Measurements from ENCODE around the gene TOM1L1.
A peak's percentile ranks its signal among the peaks of the same experiment; 100 is the strongest.

TOM1L1 gene

DNA sequence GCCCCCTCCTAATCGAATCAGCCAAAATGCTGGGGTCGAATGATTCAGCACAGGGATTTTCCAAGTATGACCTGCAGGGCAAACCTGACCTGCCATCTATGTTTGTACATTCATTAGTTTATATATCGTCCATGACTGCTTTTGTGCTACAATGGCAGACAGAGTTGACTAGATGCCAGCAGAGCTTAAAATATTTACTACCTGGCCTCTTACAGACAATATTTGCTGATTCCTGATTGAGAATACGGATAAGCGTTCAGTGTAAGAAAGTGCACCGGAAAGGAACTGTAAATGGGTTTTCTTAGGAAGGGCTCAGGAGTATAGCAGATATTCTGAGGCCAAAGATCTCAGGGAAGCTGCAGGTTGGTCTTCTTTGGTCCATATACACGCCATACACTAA lies 11.7 kb upstream of the TOM1L1 start:
- no peaks in the 10 kb centered on the region for H3K4me1 ChIP-seq
- no peak for DNase-seq
- no peak overlapping the region for H3K4me3 ChIP-seq (ENCODE audit: low read depth, low read length)
- TF ChIP-seq, protein P1, sequence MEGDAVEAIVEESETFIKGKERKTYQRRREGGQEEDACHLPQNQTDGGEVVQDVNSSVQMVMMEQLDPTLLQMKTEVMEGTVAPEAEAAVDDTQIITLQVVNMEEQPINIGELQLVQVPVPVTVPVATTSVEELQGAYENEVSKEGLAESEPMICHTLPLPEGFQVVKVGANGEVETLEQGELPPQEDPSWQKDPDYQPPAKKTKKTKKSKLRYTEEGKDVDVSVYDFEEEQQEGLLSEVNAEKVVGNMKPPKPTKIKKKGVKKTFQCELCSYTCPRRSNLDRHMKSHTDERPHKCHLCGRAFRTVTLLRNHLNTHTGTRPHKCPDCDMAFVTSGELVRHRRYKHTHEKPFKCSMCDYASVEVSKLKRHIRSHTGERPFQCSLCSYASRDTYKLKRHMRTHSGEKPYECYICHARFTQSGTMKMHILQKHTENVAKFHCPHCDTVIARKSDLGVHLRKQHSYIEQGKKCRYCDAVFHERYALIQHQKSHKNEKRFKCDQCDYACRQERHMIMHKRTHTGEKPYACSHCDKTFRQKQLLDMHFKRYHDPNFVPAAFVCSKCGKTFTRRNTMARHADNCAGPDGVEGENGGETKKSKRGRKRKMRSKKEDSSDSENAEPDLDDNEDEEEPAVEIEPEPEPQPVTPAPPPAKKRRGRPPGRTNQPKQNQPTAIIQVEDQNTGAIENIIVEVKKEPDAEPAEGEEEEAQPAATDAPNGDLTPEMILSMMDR (IDR thresholded peaks at IDR 0.05; ENCODE audit: low read depth, low read length) = no peak
- H3K27me3 ChIP-seq = no peaks in the 10 kb centered on the region
- H3K9me3 ChIP-seq = no peaks in the 10 kb centered on the region
- no peaks in the 10 kb centered on the region for H3K36me3 ChIP-seq

DNA sequence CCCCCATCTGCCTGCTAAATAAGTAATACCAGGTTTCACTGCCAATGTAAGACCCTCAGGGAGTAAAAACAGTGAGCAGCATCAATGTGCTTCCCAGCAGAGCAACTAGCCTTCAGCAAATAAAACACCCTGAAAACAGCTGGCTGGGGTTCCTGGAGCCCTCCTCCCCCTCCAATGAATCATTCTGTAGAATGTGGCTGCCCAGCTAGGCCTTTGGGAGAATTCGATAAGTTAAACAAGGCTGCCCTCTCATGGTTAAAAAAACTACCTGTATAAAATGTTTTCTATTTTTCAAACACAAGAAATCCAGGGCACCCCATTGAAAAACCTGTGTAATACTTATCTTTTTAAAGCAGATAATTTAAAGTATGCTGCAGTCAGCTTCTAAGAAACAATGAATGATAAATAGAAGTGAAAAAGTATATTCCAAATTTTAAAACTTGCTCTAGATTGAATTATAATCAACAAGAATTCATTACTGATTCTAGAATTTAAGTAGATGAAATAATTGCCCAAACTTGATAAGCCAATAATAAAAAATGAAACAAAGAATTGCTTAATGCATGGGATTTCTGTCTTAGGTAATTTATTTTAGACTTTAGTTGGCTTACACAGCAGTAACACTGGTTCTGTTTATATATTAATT lies 9.4 kb upstream of the TOM1L1 start:
- Histone ChIP-seq H3K27me3 (no peaks in the 10 kb centered on the region), H3K4me1 (no peaks in the 10 kb centered on the region), H3K9me3 (no peaks in the 10 kb centered on the region), H3K36me3 (no peaks in the 10 kb centered on the region), H3K4me3 (ENCODE audit: low read depth, low read length) (no peak overlapping the region)
- TF ChIP-seq, protein P1 (IDR thresholded peaks at IDR 0.05; ENCODE audit: low read depth, low read length) = peak; percentile 62
- peak; percentile 56 for DNase-seq

DNA sequence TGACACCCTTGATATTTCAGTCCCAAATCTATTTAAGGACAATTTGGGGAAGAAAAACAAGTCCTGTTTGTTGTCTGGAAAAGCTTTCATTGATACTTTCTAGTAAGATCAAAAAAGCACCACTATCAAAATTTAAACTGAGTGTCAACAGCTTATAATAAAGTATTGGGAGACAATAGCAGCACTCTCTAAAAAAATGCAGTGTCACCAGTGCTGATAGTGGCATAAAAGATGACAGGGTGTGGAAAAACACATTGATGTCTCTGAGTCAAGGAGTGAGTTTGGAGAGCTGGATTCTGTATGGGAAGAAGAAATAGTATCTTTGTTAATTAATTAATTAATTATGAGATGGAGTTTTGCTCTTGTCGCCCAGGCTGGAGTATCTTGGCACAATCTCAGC lies 8.3 kb upstream of the TOM1L1 start:
- DNase-seq = no peak
- H3K4me3 ChIP-seq (ENCODE audit: low read depth, low read length) = no peak overlapping the region
- H3K27me3 ChIP-seq = no peaks in the 10 kb centered on the region
- no peaks in the 10 kb centered on the region for H3K9me3 ChIP-seq
- TF ChIP-seq, protein P1 (IDR thresholded peaks at IDR 0.05; ENCODE audit: low read depth, low read length) = no peak
- no peaks in the 10 kb centered on the region for H3K36me3 ChIP-seq
- no peaks in the 10 kb centered on the region for H3K4me1 ChIP-seq

DNA sequence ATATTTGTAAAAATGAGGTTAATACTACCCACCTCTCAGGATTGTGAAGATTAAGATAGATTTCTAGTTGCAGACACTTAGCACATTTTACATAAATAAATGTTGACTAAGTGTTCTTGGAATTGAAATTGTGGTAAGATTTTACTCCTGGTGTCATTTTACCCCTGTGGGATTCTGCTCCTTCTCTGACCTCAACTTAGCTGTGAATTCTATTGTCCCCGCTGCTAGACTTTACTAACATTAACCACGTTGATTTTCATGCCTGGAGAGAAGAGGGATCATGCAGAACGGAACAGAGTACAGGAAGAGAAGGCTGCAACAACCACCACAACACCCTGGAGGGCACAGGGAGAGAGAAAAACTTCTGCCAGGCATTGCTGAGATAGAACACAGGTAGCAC lies 2.1 kb upstream of the TOM1L1 start:
- Histone ChIP-seq H3K4me3 (ENCODE audit: low read depth, low read length) (no peak overlapping the region), H3K36me3 (no peaks in the 10 kb centered on the region), H3K4me1 (no peaks in the 10 kb centered on the region), H3K27me3 (no peaks in the 10 kb centered on the region), H3K9me3 (no peaks in the 10 kb centered on the region)
- DNase-seq = no peak
- TF ChIP-seq, protein P1 (IDR thresholded peaks at IDR 0.05; ENCODE audit: low read depth, low read length) = no peak

DNA sequence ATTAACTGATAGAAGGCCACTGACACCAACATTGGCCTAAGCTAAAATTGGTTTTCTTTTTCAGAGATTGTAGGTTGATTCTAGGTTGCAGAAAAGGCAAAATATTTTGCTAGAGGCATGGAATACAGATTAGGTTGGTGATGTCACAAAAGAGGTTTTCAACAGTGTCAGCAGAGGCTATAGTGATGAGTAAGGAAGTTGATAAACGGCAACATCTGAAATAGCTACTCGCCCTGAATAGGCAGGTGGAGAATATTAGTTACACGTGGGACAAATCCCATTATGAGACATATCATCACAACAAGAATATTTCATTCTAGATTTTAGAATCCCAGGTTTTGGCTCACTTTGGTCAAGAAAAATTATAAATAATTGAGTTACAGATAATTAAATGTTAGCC lies 1.5 kb upstream of the TOM1L1 start:
- Histone ChIP-seq H3K36me3 (no peaks in the 10 kb centered on the region), H3K9me3 (no peaks in the 10 kb centered on the region), H3K27me3 (no peaks in the 10 kb centered on the region), H3K4me3 (ENCODE audit: low read depth, low read length) (peak overlapping the region; percentile 65), H3K4me1 (no peaks in the 10 kb centered on the region)
- TF ChIP-seq, protein P1 (IDR thresholded peaks at IDR 0.05; ENCODE audit: low read depth, low read length) = no peak
- DNase-seq = no peak

DNA sequence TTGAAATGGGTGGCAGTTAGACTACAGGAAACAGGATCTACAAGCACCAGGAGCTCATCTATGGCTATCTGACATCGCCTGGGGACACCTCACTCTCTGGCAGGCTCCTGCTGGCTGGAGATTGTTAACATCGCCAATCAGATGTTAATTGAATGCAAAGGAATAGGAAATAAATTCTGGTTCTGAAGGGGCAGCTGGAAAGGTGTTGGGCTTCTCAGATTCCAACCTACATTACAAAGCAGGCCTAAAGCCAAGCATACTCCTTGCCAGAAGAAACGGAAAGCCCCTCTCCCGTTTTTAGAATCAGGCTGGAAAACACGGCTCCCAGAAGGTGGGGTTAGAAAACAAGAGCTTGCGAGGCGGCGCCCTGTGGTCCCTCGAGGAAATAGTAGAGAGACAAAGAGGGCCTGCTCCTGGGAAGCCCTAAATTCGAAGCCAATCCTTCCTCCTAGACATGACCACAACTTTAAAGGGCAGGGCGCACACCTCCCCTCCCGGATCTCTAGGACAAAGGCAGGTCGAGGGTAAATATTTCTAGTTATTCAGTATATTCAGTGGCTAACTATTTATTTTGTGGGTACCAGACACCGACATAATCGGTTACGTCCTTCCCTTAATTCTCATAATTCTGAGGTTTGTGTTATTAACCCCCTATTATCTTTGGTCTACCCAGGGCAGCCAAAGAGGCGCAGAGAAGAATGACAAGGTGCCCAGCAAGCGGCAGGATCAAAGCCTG lies 763 bp upstream of the TOM1L1 start:
- peak; percentile 58 for DNase-seq
- Histone ChIP-seq H3K4me1 (no peaks in the 10 kb centered on the region), H3K27me3 (no peaks in the 10 kb centered on the region), H3K4me3 (ENCODE audit: low read depth, low read length) (peak overlapping the region; percentile 65), H3K9me3 (no peaks in the 10 kb centered on the region), H3K36me3 (no peaks in the 10 kb centered on the region)
- TF ChIP-seq, protein P1 (IDR thresholded peaks at IDR 0.05; ENCODE audit: low read depth, low read length) = no peak; the same call in 1 of the 2 replicates
